Measurements from ENCODE around the gene PIP5K1B. TPM values are rescaled to one million over a fixed set of nuclear protein-coding genes. Genes with fewer than 3 reads are reported as not detected.

The PIP5K1B gene
- total RNA-seq, 1 donor from 2014 or later: 0.87 TPM

DNA sequence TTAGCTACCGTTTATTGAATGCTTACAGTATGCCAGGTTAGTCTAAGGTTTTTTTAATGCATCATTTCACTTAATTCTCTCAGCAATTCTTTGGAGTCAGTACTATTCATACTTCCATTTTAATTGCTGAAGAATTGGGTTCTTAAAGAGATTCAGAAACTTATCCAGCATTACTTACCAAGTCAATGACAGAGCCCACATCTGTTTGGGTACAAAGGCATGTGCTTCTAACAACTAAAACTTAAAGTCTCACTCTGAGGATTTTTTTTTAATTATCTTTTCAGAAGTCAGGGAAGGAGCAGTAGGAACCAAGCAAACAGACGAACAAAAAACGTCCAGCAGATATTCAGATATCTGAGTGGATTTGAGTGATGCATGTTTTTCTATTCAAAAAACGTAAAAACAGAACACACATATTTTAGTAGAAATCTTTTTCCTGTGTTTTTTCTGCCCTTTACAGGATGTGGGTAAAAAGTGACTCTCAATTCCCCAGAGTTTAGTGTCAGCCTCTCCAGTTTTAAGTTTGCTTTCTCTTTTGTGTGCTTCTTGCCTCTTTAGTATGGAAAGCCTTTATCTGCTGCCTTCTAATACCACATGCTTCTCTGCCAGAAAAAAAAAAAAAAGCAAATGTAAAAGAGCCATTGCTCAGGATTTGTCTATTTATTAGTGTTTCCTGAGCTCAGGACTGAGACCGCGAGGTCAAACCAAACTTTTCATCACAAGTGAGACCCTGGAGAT, 190.9 kb downstream of the PIP5K1B start:
- H3K4me3 Mint-ChIP-seq: no peak overlapping the region

GRCh38 chr9:68896486-68896885, 191.4 kb downstream of the PIP5K1B start:
- H3K9me3 Mint-ChIP-seq: no peaks in the 10 kb centered on the region
- H3K27me3 Mint-ChIP-seq (ENCODE audit: low read depth): no peaks in the 10 kb centered on the region
- H3K4me3 Mint-ChIP-seq: no peak overlapping the region
- no peaks in the 10 kb centered on the region for H3K36me3 Mint-ChIP-seq
- DNase-seq (ENCODE audit: low spot score in 2 of 2, unreplicated experiment in 2 of 2): no peak
- H3K27ac Mint-ChIP-seq: no peak overlapping the region
- TF ChIP-seq, protein P1, sequence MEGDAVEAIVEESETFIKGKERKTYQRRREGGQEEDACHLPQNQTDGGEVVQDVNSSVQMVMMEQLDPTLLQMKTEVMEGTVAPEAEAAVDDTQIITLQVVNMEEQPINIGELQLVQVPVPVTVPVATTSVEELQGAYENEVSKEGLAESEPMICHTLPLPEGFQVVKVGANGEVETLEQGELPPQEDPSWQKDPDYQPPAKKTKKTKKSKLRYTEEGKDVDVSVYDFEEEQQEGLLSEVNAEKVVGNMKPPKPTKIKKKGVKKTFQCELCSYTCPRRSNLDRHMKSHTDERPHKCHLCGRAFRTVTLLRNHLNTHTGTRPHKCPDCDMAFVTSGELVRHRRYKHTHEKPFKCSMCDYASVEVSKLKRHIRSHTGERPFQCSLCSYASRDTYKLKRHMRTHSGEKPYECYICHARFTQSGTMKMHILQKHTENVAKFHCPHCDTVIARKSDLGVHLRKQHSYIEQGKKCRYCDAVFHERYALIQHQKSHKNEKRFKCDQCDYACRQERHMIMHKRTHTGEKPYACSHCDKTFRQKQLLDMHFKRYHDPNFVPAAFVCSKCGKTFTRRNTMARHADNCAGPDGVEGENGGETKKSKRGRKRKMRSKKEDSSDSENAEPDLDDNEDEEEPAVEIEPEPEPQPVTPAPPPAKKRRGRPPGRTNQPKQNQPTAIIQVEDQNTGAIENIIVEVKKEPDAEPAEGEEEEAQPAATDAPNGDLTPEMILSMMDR (IDR thresholded peaks at IDR 0.05; ENCODE audit: unreplicated experiment): no peak
- peaks cover 42% of the 10 kb centered on the region for H3K4me1 Mint-ChIP-seq

More for the DNA sequence above, 190.9 kb downstream of the PIP5K1B start:
- Mint-ChIP-seq H3K27ac (peak overlapping the region; percentile 17), H3K36me3 (no peaks in the 10 kb centered on the region), H3K4me1 (peaks cover 42% of the 10 kb centered on the region), H3K27me3 (ENCODE audit: low read depth) (no peaks in the 10 kb centered on the region), H3K9me3 (no peaks in the 10 kb centered on the region)
- TF ChIP-seq, protein P1 (IDR thresholded peaks at IDR 0.05; ENCODE audit: unreplicated experiment): no peak
- no peak for DNase-seq (ENCODE audit: low spot score in 2 of 2, unreplicated experiment in 2 of 2)

GRCh38 chr9:68897577-68898145, 192.6 kb downstream of the PIP5K1B start:
- Mint-ChIP-seq H3K9me3 (no peaks in the 10 kb centered on the region), H3K27ac (no peak overlapping the region), H3K4me3 (no peak overlapping the region), H3K27me3 (ENCODE audit: low read depth) (no peaks in the 10 kb centered on the region), H3K4me1 (peaks cover 42% of the 10 kb centered on the region), H3K36me3 (no peaks in the 10 kb centered on the region)
- TF ChIP-seq, protein P1 (IDR thresholded peaks at IDR 0.05; ENCODE audit: unreplicated experiment): no peak
- DNase-seq (ENCODE audit: low spot score in 2 of 2, unreplicated experiment in 2 of 2): no peak

DNA sequence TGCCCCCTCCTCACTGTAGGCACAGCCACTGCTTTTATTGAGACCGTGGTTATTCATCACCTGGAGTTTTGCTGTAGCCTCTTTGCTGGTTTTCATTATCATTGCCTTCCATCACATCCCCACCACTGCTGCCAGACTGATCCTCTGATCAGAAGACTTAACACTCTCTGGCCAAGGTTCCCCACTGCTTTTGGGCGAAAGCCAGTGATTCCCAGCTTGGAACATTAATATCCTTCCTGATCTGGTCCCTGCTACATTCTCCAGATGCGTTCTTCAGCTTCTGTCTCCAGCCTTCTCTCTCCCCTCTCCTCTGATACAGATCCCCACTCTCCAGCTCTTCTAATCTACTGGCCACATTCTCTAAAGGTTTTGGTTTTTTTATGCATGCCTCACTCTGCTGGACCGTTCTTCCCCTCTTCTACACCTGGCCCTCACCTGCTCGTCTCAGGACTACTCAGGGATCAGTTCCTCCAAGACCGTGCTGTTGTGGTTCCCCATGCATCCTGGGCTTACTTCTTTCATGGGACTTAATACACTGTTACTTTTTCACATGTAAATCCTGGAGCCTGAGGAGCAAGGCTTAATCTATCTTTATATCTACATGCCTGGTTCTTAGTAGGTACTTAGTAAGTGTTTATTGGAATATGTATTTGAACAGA, 193.9 kb downstream of the PIP5K1B start:
- TF ChIP-seq, protein P1 (IDR thresholded peaks at IDR 0.05; ENCODE audit: unreplicated experiment): no peak
- Mint-ChIP-seq H3K27me3 (ENCODE audit: low read depth) (no peaks in the 10 kb centered on the region), H3K36me3 (no peaks in the 10 kb centered on the region), H3K9me3 (no peaks in the 10 kb centered on the region), H3K4me1 (peaks cover 42% of the 10 kb centered on the region), H3K27ac (no peak overlapping the region), H3K4me3 (no peak overlapping the region)
- DNase-seq (ENCODE audit: low spot score in 2 of 2, unreplicated experiment in 2 of 2): no peak

DNA sequence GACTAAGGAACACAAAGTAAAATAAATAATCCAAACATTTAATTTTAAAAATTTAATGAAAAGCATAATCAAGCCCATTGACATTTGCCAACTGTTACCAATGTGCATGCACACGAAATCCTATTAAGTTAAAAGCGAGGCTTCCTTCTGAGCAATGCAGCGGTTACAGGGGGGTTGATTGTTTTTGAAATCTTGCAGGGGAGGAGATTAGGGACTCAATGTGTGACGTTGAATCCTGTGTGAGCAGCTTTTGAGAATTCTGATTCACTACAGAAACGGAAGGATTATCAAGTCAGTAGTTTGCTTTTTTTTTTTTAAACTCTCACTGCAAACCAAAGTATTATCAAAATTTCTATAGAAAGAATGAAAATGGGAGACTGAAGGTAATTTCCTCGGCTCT, 199.4 kb downstream of the PIP5K1B start:
- Mint-ChIP-seq H3K27ac (no peak overlapping the region), H3K4me1 (no peaks in the 10 kb centered on the region), H3K4me3 (no peak overlapping the region), H3K9me3 (no peaks in the 10 kb centered on the region), H3K36me3 (no peaks in the 10 kb centered on the region), H3K27me3 (ENCODE audit: low read depth) (no peaks in the 10 kb centered on the region)
- DNase-seq (ENCODE audit: low spot score in 2 of 2, unreplicated experiment in 2 of 2): no peak
- TF ChIP-seq, protein P1 (IDR thresholded peaks at IDR 0.05; ENCODE audit: unreplicated experiment): no peak

Measured in mesothelial cell of epicardium (in vitro differentiated cells).